ENCODE results near the gene CPPED1. TPM values are rescaled to one million over a fixed set of nuclear protein-coding genes. Genes with fewer than 3 reads are reported as not detected.

The CPPED1 gene
- total and polyA plus RNA-seq, 2 of the 4 experiments (the other 2 are of a cell fraction) = 5.1 to 6.5 TPM

GRCh38 chr16:12747827-12748226 lies 55.9 kb downstream of the CPPED1 start:
- no peaks in the 10 kb centered on the region for H3K79me1 ChIP-seq (ENCODE audit: low read depth in 1 of 2, low read length in 2 of 2)
- no peak overlapping the region for H3K56ac ChIP-seq (ENCODE audit: extremely low read depth, insufficient read depth, low read length)
- no peak overlapping the region for H3K4me3 ChIP-seq (ENCODE audit: insufficient read depth, low read depth, low read length)
- no peak overlapping the region for H2BK5ac ChIP-seq (ENCODE audit: low read depth, low read length, poor library complexity, severe bottlenecking)
- H4K91ac ChIP-seq (ENCODE audit: insufficient read depth, low read depth, low read length) = no peak overlapping the region
- no peak overlapping the region for H3K27ac ChIP-seq (ENCODE audit: insufficient read depth, low read length)
- no peak overlapping the region for H2BK20ac ChIP-seq (ENCODE audit: low read depth, low read length)
- in situ Hi-C loops (cut with MboI; ENCODE audit: low sequenced_read_pairs) (no loop called here), dilution Hi-C loops (cut with HindIII; ENCODE audit: low sequenced_read_pairs, unreplicated experiment) (no loop called here), intact Hi-C loops (cut with micrococcal nuclease) (no loop called here)
- BruUV-seq (replicated peaks) = no TSS peak
- H4K20me1 ChIP-seq (ENCODE audit: insufficient read depth, low read length) = no peaks in the 10 kb centered on the region
- no peaks in the 10 kb centered on the region for H3K9me1 ChIP-seq (ENCODE audit: insufficient read depth, low read length)
- H3K14ac ChIP-seq (replicated peaks; ENCODE audit: low read depth, low read length) = no peak overlapping the region
- no peak overlapping the region for H3K9ac ChIP-seq (ENCODE audit: low read depth, low read length)
- no peak overlapping the region for H3K4me2 ChIP-seq (ENCODE audit: low read depth, low read length)
- ATAC-seq (ENCODE audit: low read depth) (no peak), DNase-seq (no peak)
- H4K5ac ChIP-seq (ENCODE audit: low read depth, low read length) = no peak overlapping the region
- no peak overlapping the region for H4K8ac ChIP-seq (ENCODE audit: low read depth in 2 of 2, low read length in 2 of 2)
- 100% methylated on average over 2 of the region's 7 CpGs; no CpG with 5 or more reads in 1 of the 2 experiments for WGBS, 2 experiments (ENCODE audit: extremely low coverage in 2 of 2, insufficient read length in 1 of 2)
- ChIA-PET CTCF (no interaction called here), POLR2A (ENCODE audit: unreplicated experiment) (no interaction called here)
- H3K36me3 ChIP-seq (ENCODE audit: control insufficient read depth, insufficient read depth, low read length) = no peaks in the 10 kb centered on the region
- H3K18ac ChIP-seq (ENCODE audit: low read depth, low read length) = no peak overlapping the region
- TF ChIP-seq MXI1 (IDR thresholded peaks at IDR 0.05; ENCODE audit: borderline replicate concordance, low read depth, low read length) = no peak
- no peak for TF ChIP-seq CTCF (conservative IDR thresholded peaks at IDR 0.05; ENCODE audit: low read depth, low read length)
- TF ChIP-seq SMC3 (IDR thresholded peaks at IDR 0.05; ENCODE audit: low read depth, low read length) = no peak
- H3K23ac ChIP-seq (ENCODE audit: low read depth, low read length) = no peak overlapping the region
- no peak overlapping the region for H2AK9ac ChIP-seq (replicated peaks; ENCODE audit: low read depth, low read length, poor library complexity)
- no peak overlapping the region for H2AK5ac ChIP-seq (ENCODE audit: low read depth, low read length)
- no peak overlapping the region for H3K4ac ChIP-seq (ENCODE audit: low read depth, low read length)
- no peaks in the 10 kb centered on the region; the same call in 1 of the 2 replicates for H3K9me3 ChIP-seq (ENCODE audit: control insufficient read depth, insufficient read depth, low read length)
- no peaks in the 10 kb centered on the region for H3K4me1 ChIP-seq (ENCODE audit: control insufficient read depth, insufficient read depth, low read length)
- no peak overlapping the region for H2BK15ac ChIP-seq (ENCODE audit: low read depth, low read length)
- H3K27me3 ChIP-seq (ENCODE audit: control insufficient read depth, insufficient read depth, low read length) = no peaks in the 10 kb centered on the region
- no peak overlapping the region for H2BK120ac ChIP-seq (ENCODE audit: low read depth, low read length)
- H2AFZ ChIP-seq (replicated peaks; ENCODE audit: low read length, poor library complexity) = no peak overlapping the region

All from IMR-90 (cell line).